Duodenal mucosa (tissue), 2 donors: ENCODE results near the gene FGFR4.
A peak's percentile ranks its signal among the peaks of the same experiment; 100 is the strongest.
"Not testable (repeated sequence)": the region's sequence is repeated elsewhere in the genome, so short reads cannot be mapped to it uniquely, and the experiment has no call there.

Source experiments
- H3K27ac ChIP-seq: one replicate; pipeline ENCODE4 v1.7.0; 2013; ENCODE audit warnings: low read depth, low read length
- H3K27me3 ChIP-seq, 2 donors: one replicate each; pipeline ENCODE4 v1.7.0; 2013; ENCODE audit warnings: low read length in 2 of 2, control low read depth in 1 of 2; ENCODE audit not compliant: insufficient read depth in 2 of 2, control insufficient read depth in 1 of 2
- H3K36me3 ChIP-seq, 2 donors: one replicate each; pipeline ENCODE4 v1.7.0; 2013; ENCODE audit warnings: low read length in 2 of 2, control low read depth in 1 of 2; ENCODE audit not compliant: insufficient read depth in 2 of 2, control insufficient read depth in 1 of 2
- H3K4me1 ChIP-seq, 2 donors: one replicate each; pipeline ENCODE4 v1.7.0; 2013; ENCODE audit warnings: low read length in 2 of 2, control low read depth in 1 of 2; ENCODE audit not compliant: insufficient read depth in 2 of 2, control insufficient read depth in 1 of 2
- H3K4me3 ChIP-seq, 2 donors: one replicate each; pipeline ENCODE4 v1.7.0; 2013; ENCODE audit warnings: low read length in 2 of 2, low read depth in 1 of 2
- H3K9ac ChIP-seq, 2 donors: one replicate each; pipeline ENCODE4 v1.7.0; 2013; ENCODE audit warnings: low read length in 2 of 2, low read depth in 1 of 2
- H3K9me3 ChIP-seq, 2 donors: one replicate each; pipeline ENCODE4 v1.7.0; 2013; ENCODE audit warnings: low read length in 2 of 2, control low read depth in 1 of 2; ENCODE audit not compliant: control insufficient read depth in 1 of 2

Gene FGFR4

GRCh38 chr5:177086654-177087397 lies at the start of gene FGFR4:
Gene FGFR4, plus strand, starts transcription at chr5:177086915. Its CDS starts 2,688 bp downstream, at chr5:177089603.
- Histone ChIP-seq H3K9ac (peak within 1 kb of the TSS; percentile 69 to 80), H3K4me1 (peaks cover 43 to 44% of the 10 kb centered on the region in 2 donors), H3K27ac (peak within 1 kb of the TSS; percentile 84), H3K36me3 (peaks cover 13% of the 10 kb centered on the region in 2 donors), H3K27me3 (no peaks in the 10 kb centered on the region), H3K9me3 (no peaks in the 10 kb centered on the region), H3K4me3 (peak within 1 kb of the TSS; percentile 77 to 83)

DNA sequence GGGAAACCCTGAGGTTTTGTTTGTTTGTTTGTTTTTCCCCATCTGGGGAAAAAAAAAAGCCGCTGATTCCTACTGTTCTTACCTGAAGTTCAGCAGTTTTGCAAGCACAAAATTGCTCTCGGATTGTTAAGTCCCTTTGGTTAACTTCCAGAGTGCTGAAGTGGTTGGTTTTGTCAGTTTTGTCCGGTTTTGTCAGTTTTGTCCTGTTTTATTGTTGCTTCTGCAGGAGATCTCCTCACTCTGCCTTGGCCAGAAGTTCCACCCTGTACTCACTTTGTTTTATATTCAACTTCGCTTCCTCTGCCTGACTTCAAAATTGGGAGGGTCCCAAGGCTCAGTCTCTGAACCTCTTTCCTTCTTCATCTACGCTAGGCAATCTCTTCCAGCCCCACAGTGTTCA lies 49.8 kb upstream of the FGFR4 start:
- H3K36me3 ChIP-seq, result peaks cover 7 to 17% of the 10 kb centered on the region in 2 donors

DNA sequence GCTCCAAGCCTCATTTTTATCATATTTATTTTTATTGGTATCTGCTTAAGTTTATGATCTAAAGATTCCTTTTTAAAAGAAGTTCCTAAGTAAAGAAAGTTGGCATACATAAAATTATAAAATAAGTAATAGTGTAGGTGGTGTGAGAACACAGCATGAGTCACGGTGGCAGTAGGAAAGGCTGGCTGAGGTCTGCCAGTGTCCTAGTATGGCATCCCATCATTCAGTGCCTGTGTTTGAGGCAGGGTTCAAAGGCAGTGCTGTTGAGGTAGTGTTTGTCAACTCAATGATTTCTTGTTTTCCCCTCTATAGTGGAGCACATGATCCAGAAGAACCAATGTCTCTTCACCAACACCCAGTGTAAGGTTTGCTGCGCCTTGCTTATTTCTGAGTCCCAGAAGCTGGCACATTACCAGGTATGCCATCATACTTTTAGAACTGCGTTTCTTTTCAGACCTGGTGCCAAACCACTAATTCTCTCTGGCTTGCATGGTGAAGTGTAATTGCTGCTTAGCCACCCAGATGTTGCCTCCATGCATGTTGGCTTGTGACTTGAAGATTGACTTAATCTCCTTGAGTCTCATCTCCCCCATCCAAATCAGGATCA lies 45.8 kb upstream of the FGFR4 start:
- Histone ChIP-seq H3K9ac (no peak overlapping the region), H3K27me3 (no peaks in the 10 kb centered on the region), H3K4me3 (no peak overlapping the region), H3K27ac (no peak overlapping the region), H3K36me3 (peaks cover 11 to 34% of the 10 kb centered on the region in 2 donors), H3K4me1 (peaks cover 13 to 16% of the 10 kb centered on the region in 2 donors), H3K9me3 (no peaks in the 10 kb centered on the region)

More for the DNA sequence above, 49.8 kb upstream of the FGFR4 start:
- H3K4me1 ChIP-seq, result peaks cover 0 to 4% of the 10 kb centered on the region in 2 donors
- H3K9me3 ChIP-seq, result no peaks in the 10 kb centered on the region
- H3K9ac ChIP-seq, result no peak overlapping the region
- no peak overlapping the region for H3K27ac ChIP-seq
- H3K4me3 ChIP-seq, result no peak overlapping the region
- no peaks in the 10 kb centered on the region for H3K27me3 ChIP-seq

DNA sequence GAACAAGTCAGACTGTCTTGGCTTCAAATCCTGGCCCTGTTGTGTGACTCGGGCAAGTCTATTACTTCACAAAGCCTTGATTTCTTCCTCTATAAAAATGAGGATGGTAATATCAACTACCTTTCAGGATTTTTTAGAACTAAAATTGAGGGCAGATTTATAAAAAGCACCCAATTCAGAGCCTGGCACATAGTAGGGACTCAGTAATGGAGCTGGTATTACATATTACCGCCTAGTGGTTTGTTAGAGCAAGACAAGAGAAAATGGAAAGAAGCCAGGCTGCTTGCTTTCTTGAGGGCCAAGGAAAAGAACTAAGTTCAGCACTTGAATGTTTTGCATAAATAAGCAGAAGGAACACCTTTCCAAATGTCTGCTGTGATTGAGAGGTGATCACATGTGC lies 44.8 kb upstream of the FGFR4 start:
- no peaks in the 10 kb centered on the region for H3K27me3 ChIP-seq
- H3K36me3 ChIP-seq, result peaks cover 11 to 29% of the 10 kb centered on the region in 2 donors

DNA sequence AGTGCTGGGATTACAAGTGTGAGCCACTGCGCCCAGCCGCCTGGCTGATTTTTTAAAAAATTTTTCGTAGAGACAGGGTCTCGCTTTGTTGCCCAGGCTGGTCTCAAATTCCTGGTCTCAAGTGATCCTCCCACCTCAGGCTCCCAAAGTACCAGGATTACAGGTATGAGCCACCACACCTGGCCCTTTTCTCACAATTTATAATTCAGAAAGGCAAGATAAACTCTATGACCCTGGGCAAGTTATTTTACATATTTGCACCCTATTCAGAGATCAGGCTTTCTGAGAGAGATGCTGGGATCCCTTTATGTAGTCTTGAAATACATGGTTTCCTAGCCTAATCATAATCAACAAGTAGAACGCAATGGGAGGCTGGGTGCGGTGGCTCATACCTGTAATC lies 43.6 kb upstream of the FGFR4 start:
- Histone ChIP-seq H3K27me3 (no peaks in the 10 kb centered on the region), H3K9me3 (no peaks in the 10 kb centered on the region), H3K36me3 (peaks cover 11 to 29% of the 10 kb centered on the region in 2 donors)

More for the DNA sequence above, 44.8 kb upstream of the FGFR4 start:
- Histone ChIP-seq H3K27ac (no peak overlapping the region), H3K9me3 (no peaks in the 10 kb centered on the region), H3K9ac (no peak overlapping the region), H3K4me1 (peaks cover 12 to 13% of the 10 kb centered on the region in 2 donors), H3K4me3 (no peak overlapping the region)

DNA sequence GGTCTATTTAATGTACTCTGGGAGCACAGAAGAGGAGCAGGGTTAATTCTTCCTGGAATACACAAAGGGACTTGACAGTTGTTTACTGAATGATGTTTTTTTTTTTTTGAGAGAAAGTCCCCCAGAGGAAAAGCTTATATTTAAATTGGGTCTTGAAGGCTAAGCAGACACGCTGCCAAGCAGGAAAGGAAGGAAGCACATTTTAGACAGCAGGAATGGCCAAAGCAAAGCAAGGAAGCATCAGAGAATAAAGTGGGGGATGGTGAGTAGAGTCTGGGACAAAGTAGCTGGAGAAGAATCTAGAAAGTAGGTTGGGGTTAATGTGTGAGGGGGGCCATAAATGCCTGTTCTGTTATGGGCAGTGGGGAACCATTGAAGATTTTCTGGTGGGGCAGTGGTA lies 42.8 kb upstream of the FGFR4 start:
- no peak overlapping the region for H3K4me3 ChIP-seq
- H3K9me3 ChIP-seq, result no peaks in the 10 kb centered on the region
- no peak overlapping the region for H3K9ac ChIP-seq
- no peaks in the 10 kb centered on the region for H3K27me3 ChIP-seq
- H3K27ac ChIP-seq, result no peak overlapping the region
- peaks cover 12 to 13% of the 10 kb centered on the region in 2 donors for H3K4me1 ChIP-seq
- peaks cover 11 to 29% of the 10 kb centered on the region in 2 donors for H3K36me3 ChIP-seq

More for the DNA sequence above, 43.6 kb upstream of the FGFR4 start:
- peaks cover 12 to 13% of the 10 kb centered on the region in 2 donors for H3K4me1 ChIP-seq
- no peak overlapping the region for H3K4me3 ChIP-seq
- H3K27ac ChIP-seq, result no peak overlapping the region
- no peak overlapping the region for H3K9ac ChIP-seq

- Histone ChIP-seq H3K4me3 (no peak overlapping the region), H3K9me3 (no peaks in the 10 kb centered on the region), H3K27me3 (no peaks in the 10 kb centered on the region), H3K9ac (peak overlapping the region in 1 of 2 donors; percentile 18), H3K36me3 (peaks cover 11 to 35% of the 10 kb centered on the region in 2 donors), H3K4me1 (peaks cover 12 to 13% of the 10 kb centered on the region in 2 donors), H3K27ac (peak overlapping the region; percentile 30)
Observed at GRCh38 chr5:177044641-177045040, 42.1 kb upstream of the FGFR4 start.

DNA sequence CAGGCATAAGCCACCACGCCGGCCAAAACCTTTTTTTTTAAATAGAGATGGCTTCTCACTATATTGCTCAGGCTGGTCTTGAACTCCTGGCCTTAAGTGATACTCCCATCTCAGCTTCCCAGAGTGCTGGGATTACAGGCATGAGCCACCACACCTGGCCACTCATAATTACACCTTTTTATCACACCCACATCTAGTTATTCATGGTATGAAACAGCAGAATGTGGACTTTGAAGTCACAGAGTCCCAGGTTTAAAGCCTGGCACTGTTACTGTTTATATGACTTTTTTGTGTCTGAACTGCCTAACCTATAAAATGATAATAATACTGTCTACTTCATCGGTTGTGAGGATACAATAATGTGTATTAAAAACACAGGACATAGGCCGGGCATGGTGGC lies 41.1 kb upstream of the FGFR4 start:
- H3K27ac ChIP-seq, result no peak overlapping the region
- no peaks in the 10 kb centered on the region for H3K9me3 ChIP-seq
- peaks cover 11 to 41% of the 10 kb centered on the region in 2 donors for H3K36me3 ChIP-seq
- H3K4me3 ChIP-seq, result no peak overlapping the region
- no peak overlapping the region for H3K9ac ChIP-seq
- H3K4me1 ChIP-seq, result peaks cover 12 to 13% of the 10 kb centered on the region in 2 donors
- H3K27me3 ChIP-seq, result no peaks in the 10 kb centered on the region

DNA sequence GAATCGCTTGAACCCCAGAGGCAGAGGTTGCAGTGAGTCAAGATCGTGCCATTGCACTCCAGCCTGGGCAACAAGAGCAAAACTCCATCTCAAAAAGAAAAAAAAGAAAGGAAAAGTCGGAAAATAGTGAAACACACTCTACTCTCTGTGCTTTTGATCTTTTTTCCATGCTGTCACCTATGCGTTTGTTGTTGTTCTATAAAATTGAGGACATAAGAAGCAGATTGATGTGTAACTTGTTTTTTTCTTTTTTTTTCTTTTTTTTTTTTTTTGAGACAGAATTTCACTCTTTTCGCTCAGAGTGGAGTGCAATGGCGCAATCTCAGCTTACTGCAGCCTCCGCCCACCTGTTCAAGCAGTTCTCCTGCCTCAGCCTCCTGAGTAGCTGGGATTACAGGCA lies 38.2 kb upstream of the FGFR4 start:
- not testable (repeated sequence) for H3K9me3 ChIP-seq, H3K4me3 ChIP-seq, H3K27me3 ChIP-seq, H3K27ac ChIP-seq, H3K9ac ChIP-seq
- H3K4me1 ChIP-seq, result peaks cover 12 to 13% of the 10 kb centered on the region in 2 donors
- H3K36me3 ChIP-seq, result peaks cover 0 to 35% of the 10 kb centered on the region in 2 donors

- Histone ChIP-seq H3K9ac (no peak overlapping the region), H3K36me3 (peaks cover 0 to 31% of the 10 kb centered on the region in 2 donors), H3K4me3 (no peak overlapping the region), H3K27me3 (no peaks in the 10 kb centered on the region), H3K4me1 (peaks cover 7 to 10% of the 10 kb centered on the region in 2 donors), H3K27ac (no peak overlapping the region), H3K9me3 (no peaks in the 10 kb centered on the region)
Observed at GRCh38 chr5:177049285-177049684, 37.4 kb upstream of the FGFR4 start.
